ENCODE measurements around the gene ZNF554.
"Not testable (repeated sequence)": the region's sequence is repeated elsewhere in the genome, so short reads cannot be mapped to it uniquely, and the experiment has no call there.

ZNF554 gene

DNA sequence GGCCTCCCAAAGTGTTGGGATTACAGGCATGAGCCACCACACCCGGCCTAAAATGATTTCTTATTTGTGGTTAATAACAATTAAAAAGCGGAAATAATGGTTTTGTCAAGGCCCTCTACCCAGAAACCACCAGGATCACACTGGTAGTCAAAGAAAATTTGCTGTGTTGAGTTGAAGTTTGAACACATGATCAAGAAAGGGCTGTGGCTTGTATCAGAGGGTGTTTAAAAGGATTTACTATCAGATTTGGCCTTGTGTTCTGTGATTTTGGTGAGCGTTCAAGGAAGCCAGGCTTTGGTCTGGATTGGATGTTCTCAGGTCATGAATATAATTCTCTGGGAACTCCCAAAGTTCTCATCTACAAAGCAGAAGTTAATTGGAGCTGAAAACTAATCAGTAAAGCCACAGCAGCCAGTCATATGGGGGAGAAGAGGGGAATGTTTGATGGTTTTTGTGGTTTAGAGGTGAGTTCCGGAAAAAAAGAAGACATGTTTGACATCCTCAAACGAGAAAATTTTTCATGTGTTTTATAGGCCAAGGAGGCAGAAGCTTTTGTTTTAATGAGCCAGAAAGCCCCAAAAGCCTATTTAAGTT lies 36.9 kb downstream of the ZNF554 start:
- DNase-seq (ENCODE audit: extremely low spot score, insufficient read length, low read depth) = no peak
- FAIRE-seq = peak; percentile 49

DNA sequence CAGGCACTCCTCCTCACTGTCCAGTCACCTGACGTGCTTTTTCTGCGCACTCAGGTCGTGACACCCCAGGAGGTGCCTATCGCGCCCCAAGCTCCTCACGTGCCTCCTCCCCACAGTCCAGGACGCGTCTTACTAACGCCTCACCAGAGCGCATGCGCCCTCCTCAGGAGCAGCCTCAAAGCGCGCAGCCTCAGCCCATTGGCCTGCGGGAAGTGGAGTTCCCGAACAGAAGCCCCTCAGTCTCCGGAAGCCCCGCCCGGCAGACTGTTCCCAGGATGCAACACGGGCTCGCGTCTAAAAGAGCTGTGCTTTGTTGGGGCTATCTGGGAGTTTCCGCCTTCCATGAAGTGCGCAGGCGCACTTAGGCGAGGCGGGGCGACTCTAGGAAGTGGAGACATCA lies 39.2 kb downstream of the ZNF554 start:
- DNase-seq (ENCODE audit: extremely low spot score, insufficient read length, low read depth) (no peak), FAIRE-seq (no peak)

DNA sequence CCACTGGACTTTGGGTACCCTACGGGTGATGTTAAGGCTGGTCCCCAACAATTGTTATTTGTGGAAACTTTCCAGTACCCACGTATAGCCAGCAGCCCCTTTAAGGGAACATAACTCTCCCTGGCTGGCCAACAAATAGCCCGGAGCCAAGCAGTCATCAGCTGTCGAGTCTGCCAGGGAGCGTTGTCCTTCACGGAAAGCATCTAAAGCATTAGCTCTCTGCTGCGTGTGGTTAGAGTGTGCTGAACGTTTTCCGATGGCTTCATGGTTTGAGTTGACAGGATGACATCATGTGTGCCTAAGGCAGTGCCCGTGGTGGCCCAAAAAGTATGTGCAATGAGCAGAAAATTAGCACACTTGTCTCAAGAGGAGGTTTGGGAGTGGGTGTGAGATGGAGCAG lies 44.1 kb downstream of the ZNF554 start:
- DNase-seq (ENCODE audit: extremely low spot score, insufficient read length, low read depth) (no peak), FAIRE-seq (no peak)

DNA sequence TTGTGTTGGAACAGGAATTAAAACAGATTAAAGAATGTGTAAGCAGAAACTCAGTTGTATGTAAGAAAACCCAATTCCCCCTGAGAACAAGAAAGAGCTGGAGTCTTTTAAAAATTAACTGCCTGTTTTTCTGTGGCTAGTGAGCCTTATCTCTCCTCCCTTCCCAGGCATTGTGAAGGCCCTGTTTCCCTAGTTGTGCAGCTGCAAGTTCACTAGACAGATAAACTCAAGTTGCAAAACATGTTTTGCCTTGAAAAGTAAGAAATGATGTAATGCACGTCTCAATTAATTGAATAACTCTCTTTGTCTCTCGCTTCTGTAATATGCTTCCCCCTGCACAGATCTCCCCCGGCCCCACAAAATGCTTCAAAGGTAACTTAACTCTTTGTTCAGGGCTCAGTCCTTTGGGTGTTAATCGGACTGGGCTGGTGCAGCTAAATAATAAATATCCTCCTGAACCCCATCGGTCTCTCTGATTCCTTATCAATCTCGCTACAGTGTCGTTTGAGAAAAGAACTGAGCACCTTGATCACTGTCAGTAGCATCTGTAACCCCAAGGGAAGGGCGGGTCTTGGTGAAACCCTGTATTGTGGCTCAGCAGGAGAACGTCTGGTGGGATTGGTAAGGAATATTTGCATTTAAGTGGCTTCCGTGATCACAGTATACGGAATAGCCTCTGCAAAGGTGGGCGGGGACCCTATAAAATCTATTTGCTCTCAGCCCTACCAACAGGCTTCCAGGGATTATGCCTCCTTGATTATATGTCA lies 45.8 kb downstream of the ZNF554 start:
- no peak for FAIRE-seq
- no peak for DNase-seq (ENCODE audit: extremely low spot score, insufficient read length, low read depth)

DNA sequence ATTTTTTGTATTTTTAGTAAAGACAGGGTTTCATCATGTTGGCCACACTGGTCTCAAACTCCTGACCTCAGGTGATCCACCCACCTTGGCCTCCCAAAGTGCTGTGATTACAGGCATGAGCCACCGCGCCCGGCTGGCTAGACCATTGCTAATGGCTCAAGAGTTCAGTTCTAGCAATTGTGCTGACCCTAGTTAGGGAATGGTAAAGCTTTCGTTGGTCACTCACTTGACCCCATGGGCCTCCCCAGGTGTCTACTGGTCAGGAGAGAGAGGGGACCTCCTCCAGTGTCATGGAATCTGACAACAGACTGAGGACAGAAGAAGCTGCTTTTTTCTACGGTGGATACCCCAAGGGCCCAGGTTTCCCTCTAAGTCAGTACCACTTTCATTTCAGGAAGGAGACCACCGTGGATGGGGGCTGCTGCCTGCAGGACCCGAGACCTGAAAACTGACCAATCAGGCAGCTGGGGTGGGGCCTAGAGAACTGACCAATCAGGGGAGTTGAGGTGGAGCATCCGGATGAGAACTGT lies 46.9 kb downstream of the ZNF554 start:
- FAIRE-seq (no peak), DNase-seq (ENCODE audit: extremely low spot score, insufficient read length, low read depth) (no peak)

DNA sequence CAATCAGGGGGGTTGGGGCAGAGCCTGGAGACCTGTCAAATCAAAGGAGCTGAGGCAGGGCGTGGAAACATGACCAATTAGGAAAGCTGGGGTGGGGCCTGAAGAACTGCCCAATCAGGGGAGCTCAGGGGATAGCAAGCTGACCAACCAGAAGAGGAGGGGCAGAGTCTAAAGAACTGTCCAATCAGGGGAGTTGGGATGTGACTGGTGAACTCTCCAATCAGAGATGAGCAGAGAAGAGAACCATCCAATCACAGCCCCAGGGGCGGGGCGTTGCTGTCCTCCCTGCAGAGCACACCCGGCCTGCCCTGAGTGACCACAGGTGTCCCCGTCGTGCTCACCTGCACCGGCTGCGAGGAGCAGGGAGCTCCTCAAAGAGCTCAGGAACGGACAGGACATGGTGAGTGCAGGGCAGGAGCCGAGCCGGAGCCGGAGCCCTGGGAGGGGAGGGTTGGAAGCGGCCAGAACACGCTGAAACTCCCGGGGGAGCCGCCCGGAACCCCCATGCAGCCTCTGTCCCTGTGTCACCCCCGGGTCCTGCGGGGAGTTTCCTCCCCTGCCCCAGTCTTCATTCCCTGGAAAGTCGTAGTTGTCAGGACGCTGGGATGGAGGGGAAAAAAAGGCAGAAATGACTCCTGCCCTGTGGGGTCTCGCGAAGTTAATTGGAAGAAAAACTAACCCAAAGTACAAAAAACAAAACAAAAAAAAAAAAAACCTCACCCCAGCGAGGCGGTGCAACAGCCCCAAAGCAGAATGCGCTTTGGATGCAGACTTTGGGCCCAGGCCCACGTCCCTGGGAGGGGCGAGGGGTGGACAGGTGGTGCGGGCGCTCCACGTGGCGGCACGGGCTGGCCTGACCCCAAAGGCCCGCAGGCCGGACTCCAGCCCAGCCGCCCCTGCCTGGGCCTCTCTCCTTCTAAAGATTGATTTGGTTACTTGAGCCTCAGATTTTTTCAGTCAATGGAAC lies 47.6 kb downstream of the ZNF554 start, which contains the start of gene ZNF556:
Gene ZNF556 (plus strand): TSS at position 311 of the 967 bp plus-strand sequence. CDS start 87 bp downstream, at position 398.
- FAIRE-seq = no peak
- DNase-seq (ENCODE audit: extremely low spot score, insufficient read length, low read depth) = no peak

DNA sequence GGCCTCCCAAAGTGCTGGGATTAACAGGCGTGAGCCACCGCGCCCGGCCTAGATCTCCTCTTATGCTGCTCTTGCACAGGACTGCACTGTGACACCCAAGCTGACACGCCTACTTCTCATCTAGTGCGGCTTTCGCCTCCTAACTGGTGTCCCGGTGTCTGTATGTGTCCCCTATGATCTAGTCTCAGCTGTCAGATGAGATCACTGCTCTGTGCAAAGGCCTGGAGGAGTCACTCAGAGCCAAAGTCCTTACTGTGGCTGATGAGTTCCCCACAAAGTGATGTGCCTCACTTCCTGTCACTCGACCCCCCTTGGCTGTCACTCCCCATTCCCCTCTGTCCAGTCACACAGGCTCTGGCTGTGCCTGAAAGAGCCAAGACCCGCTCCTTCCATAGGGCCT lies 50.0 kb downstream of the ZNF554 start:
- FAIRE-seq = no peak
- DNase-seq (ENCODE audit: extremely low spot score, insufficient read length, low read depth) = no peak

DNA sequence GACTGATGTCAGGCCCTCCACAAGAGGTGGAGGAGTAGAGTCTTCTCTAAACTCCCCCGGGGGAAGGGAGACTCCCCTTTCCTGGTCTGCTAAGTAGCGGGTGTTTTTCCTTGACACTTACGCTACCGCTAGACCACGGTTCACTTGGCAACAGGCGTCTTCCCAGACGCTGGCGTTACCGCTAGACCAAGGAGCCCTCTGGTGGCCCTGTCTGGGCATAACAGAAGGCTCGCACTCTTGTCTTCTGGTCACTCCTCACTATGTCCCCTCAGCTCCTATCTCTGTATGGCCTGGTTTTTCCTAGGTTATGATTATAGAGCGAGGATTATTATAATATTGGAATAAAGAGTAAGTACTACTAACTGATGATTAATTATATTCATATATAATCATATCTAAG lies 52.5 kb downstream of the ZNF554 start:
- DNase-seq (ENCODE audit: extremely low spot score, insufficient read length, low read depth); FAIRE-seq: not testable (repeated sequence)

DNA sequence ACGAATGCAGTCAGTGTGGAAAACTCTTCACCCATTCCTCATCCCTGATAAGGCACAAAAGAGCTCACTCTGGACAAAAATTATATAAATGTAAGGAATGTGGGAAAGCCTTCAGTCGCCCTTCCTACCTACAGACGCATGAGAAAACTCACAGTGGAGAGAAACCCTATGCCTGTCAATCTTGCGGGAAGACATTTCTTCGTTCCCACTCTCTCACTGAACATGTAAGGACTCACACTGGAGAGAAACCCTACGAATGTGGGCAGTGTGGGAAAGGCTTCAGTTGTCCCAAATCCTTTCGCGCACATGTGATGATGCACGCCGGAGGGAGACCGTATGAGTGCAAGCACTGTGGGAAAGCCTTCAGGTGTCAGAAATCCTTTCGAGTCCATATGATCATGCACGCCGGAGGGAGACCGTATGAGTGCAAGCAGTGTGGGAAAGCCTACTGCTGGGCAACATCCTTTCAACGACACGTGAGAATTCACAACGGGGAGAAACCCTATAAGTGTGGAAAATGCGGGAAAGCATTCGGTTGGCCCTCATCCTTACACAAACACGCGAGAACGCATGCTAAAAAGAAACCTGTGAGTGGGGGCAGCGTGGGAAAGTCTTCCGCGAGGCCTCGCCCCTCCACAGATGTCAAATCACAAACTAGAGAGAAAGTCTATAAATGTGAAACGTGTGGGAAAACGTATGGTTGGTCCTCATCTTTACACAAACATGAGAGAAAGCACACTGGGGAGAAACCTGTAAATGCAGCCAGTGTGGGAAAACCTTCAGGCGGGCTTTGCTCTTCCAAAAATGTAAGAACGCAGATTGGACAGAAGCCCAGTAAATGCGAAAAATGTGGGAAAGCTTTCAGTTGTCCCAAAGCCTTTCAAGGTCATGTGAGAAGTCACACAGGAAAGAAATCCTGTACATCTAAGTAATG lies 58.0 kb downstream of the ZNF554 start:
- no peak for FAIRE-seq
- no peak for DNase-seq (ENCODE audit: extremely low spot score, insufficient read length, low read depth)

DNA sequence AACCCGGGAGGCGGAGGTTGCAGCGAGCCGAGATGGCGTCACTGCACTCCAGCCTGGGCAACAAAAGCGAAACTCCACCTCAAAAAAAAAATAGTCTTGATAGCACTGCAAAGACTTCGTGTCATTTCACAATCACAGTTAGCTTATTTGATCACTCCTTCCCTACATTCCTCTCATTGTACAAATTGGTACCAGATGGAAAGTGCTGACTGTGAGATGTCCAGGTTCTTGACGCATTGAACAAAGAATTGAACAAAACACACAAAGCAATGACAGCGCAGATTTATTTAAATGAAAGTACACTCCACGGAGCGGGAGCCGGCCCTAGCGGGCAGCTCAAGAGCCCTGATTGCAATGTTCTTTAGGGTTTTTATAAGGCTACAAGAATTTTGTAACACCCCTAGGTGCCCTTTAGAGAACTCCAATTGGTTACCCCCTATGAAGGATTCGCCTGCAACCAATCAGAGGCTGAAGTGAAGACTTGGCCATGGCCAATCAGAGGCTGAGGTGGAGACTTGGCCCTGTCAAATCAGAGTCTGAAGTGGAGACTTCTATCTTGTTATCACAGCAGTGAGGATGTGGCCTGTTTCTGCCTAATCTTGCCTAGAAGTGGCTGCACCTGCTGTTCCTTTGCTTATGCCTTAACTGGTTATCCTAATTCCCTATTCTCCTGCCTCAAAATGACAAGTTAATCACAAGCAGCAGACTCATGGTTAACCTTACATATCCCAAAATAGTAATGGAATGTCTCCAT lies 64.2 kb downstream of the ZNF554 start:
- no peak for DNase-seq (ENCODE audit: extremely low spot score, insufficient read length, low read depth)

DNA sequence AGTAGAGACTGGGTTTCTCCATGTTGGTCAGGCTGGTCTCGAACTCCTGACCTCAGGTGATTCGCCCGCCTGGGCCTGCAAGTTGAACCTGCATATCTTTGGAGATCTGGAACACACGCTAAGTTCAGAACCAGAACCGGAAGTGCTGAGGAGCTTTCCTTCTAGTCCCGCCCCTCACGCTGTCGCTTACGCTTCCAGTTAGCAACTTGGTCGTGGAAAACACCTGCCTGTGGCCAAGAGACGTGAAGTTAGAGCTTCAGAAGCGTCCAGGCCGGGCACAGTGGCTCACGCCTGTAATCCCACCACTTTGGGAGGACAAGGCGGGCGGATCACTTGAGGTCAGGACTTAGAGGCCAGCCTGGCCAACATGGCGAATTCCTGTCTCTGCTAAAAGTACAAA lies 66.1 kb downstream of the ZNF554 start:
- DNase-seq (ENCODE audit: extremely low spot score, insufficient read length, low read depth) (no peak), FAIRE-seq (no peak)

More for the DNA sequence above, 64.2 kb downstream of the ZNF554 start:
- FAIRE-seq = no peak

Data from GM18507 (cell line).